H9 (cell line): Measurements from ENCODE around the gene CCDC40. TPM values are rescaled to one million over a fixed set of nuclear protein-coding genes. Genes with fewer than 3 reads are reported as not detected.

Source experiments
- DNase-seq: peaks from one replicate; pipeline ENCODE4 v3.0.0-alpha.2; 2017
- H2AFZ ChIP-seq: one replicate; pipeline ENCODE4 v1.6.1; 2013; ENCODE audit warnings: mild to moderate bottlenecking, low read length, control low read depth, moderate library complexity
- H2AK5ac ChIP-seq: 2 replicates; pipeline ENCODE4 v1.6.1; 2013; ENCODE audit warnings: low read length, control low read depth, mixed read lengths; ENCODE audit not compliant: insufficient read length
- H2BK120ac ChIP-seq: one replicate; pipeline ENCODE4 v1.6.1; 2013; ENCODE audit warnings: low read depth, mild to moderate bottlenecking, low read length, control low read depth, inconsistent platforms; ENCODE audit not compliant: poor library complexity, severe bottlenecking
- H2BK12ac ChIP-seq: 2 replicates; pipeline ENCODE4 v1.6.1; 2013; ENCODE audit warnings: low read length, control low read depth, mixed read lengths, low read depth; ENCODE audit not compliant: insufficient read length
- H2BK15ac ChIP-seq: 2 replicates; pipeline ENCODE4 v1.6.1; 2013; ENCODE audit warnings: low read depth, low read length, control low read depth
- H2BK20ac ChIP-seq: one replicate; pipeline ENCODE4 v1.6.1; 2013; ENCODE audit warnings: low read depth, mild to moderate bottlenecking, low read length, control low read depth, inconsistent platforms; ENCODE audit not compliant: poor library complexity, severe bottlenecking
- H2BK5ac ChIP-seq: 2 replicates; pipeline ENCODE4 v1.6.1; 2013; ENCODE audit warnings: low read length, control low read depth, mixed read lengths; ENCODE audit not compliant: insufficient read length
- H3K14ac ChIP-seq: 2 replicates; pipeline ENCODE4 v1.6.1; 2013; ENCODE audit warnings: low read length, control low read depth; ENCODE audit not compliant: insufficient read depth
- H3K18ac ChIP-seq: 2 replicates; pipeline ENCODE4 v1.6.1; 2013; ENCODE audit warnings: low read depth, mild to moderate bottlenecking, mixed read lengths, low read length, control low read depth; ENCODE audit not compliant: insufficient read length
- H3K23ac ChIP-seq: 2 replicates; pipeline ENCODE4 v1.6.1; 2013; ENCODE audit warnings: low read length, control low read depth, mixed read lengths, low read depth; ENCODE audit not compliant: insufficient read length
- H3K23me2 ChIP-seq: 2 replicates; pipeline ENCODE4 v1.6.1; 2013; ENCODE audit warnings: low read depth, mild to moderate bottlenecking, mixed read lengths, low read length, control low read depth; ENCODE audit not compliant: insufficient read length, poor library complexity, severe bottlenecking
- H3K27ac ChIP-seq: 2 replicates; pipeline ENCODE4 v1.5.1; 2013; ENCODE audit warnings: low read length, control low read depth, mixed read lengths, low read depth; ENCODE audit not compliant: insufficient read length
- H3K27me3 ChIP-seq: 2 replicates; pipeline ENCODE4 v1.6.1; 2013; ENCODE audit warnings: low read length, control low read depth, inconsistent platforms; ENCODE audit not compliant: insufficient read depth
- H3K4ac ChIP-seq: 2 replicates; pipeline ENCODE4 v1.6.1; 2013; ENCODE audit warnings: low read depth, mild to moderate bottlenecking, control low read depth, inconsistent platforms, low read length, moderate library complexity
- H3K4me1 ChIP-seq: 2 replicates; pipeline ENCODE4 v1.6.1; 2013; ENCODE audit warnings: low read length, control low read depth, inconsistent platforms; ENCODE audit not compliant: insufficient read depth
- H3K4me2 ChIP-seq: 2 replicates; pipeline ENCODE4 v1.6.1; 2013; ENCODE audit warnings: low read length, control low read depth, mixed read lengths; ENCODE audit not compliant: insufficient read length, insufficient read depth
- H3K56ac ChIP-seq: 2 replicates; pipeline ENCODE4 v1.6.1; 2013; ENCODE audit warnings: low read depth, mild to moderate bottlenecking, mixed read lengths, low read length, control low read depth; ENCODE audit not compliant: insufficient read length
- H3K79me1 ChIP-seq: 2 replicates; pipeline ENCODE4 v1.6.1; 2013; ENCODE audit warnings: low read depth, mild to moderate bottlenecking, moderate library complexity, low read length, control low read depth, inconsistent platforms; ENCODE audit not compliant: insufficient read depth, poor library complexity, severe bottlenecking
- H3K79me2 ChIP-seq: 2 replicates; pipeline ENCODE4 v1.6.1; 2013; ENCODE audit warnings: low read length, control low read depth, inconsistent platforms; ENCODE audit not compliant: insufficient read depth
- H3K9ac ChIP-seq: 2 replicates; pipeline ENCODE4 v1.6.1; 2013; ENCODE audit warnings: low read length, control low read depth, mixed read lengths; ENCODE audit not compliant: insufficient read length; ENCODE audit errors: extremely low read depth
- H3K9me3 ChIP-seq: one replicate; pipeline ENCODE4 v1.6.1; 2013; ENCODE audit warnings: low read depth, low read length, inconsistent platforms; ENCODE audit not compliant: control insufficient read depth
- H3T11ph ChIP-seq: one replicate; pipeline ENCODE4 v1.6.1; 2013; ENCODE audit warnings: mild to moderate bottlenecking, low read length, control low read depth, inconsistent platforms
- H4K20me1 ChIP-seq: one replicate; pipeline ENCODE4 v1.6.1; 2013; ENCODE audit not compliant: control insufficient read depth, insufficient read length, insufficient read depth
- H4K5ac ChIP-seq: 2 replicates; pipeline ENCODE4 v1.6.1; 2013; ENCODE audit warnings: low read depth, mild to moderate bottlenecking, mixed read lengths, low read length, control low read depth; ENCODE audit not compliant: insufficient read length
- H4K8ac ChIP-seq: replicated peaks from 2 replicates; pipeline ENCODE4 v1.6.1; 2013; ENCODE audit warnings: low read length, control low read depth, mixed read lengths, low read depth; ENCODE audit not compliant: insufficient read length
- H4K91ac ChIP-seq: 2 replicates; pipeline ENCODE4 v1.6.1; 2013; ENCODE audit warnings: low read depth, mild to moderate bottlenecking, moderate library complexity, mixed read lengths, low read length, control low read depth; ENCODE audit not compliant: insufficient read length
- H3K27ac Mint-ChIP-seq, 3 experiments: 2 replicates in 2 of 3; 3 replicates in 1 of 3; pipeline ENCODE4 v1.8.0; 2020 to 2021; ENCODE audit warnings: mixed read lengths in 3 of 3, mild to moderate bottlenecking in 1 of 3, moderate library complexity in 1 of 3
- H3K27me3 Mint-ChIP-seq: 2 replicates; pipeline ENCODE4 v1.8.0; 2021; ENCODE audit warnings: low read depth, mild to moderate bottlenecking, moderate library complexity, mixed read lengths
- H3K36me3 Mint-ChIP-seq, 3 experiments: 2 replicates in 2 of 3; 3 replicates in 1 of 3; pipeline ENCODE4 v1.8.0; 2020 to 2021; ENCODE audit warnings: low read depth in 3 of 3, mixed read lengths in 3 of 3; ENCODE audit not compliant: insufficient read depth in 1 of 3
- H3K4me1 Mint-ChIP-seq, 2 experiments: 2 replicates each; pipeline ENCODE4 v1.8.0; 2020; ENCODE audit warnings: mixed read lengths in 2 of 2
- H3K4me3 Mint-ChIP-seq, 2 experiments: 2 replicates in 1 of 2; 3 replicates in 1 of 2; pipeline ENCODE4 v1.8.0; 2020 to 2021; ENCODE audit warnings: mild to moderate bottlenecking in 2 of 2, mixed read lengths in 2 of 2, moderate library complexity in 1 of 2
- H3K9me3 Mint-ChIP-seq, 2 experiments: 2 replicates in 1 of 2; 3 replicates in 1 of 2; pipeline ENCODE4 v1.8.0; 2020; ENCODE audit warnings: mild to moderate bottlenecking in 2 of 2, mixed read lengths in 2 of 2, moderate library complexity in 1 of 2
- CTCF ChIP-seq: fragments of 200-600 bp; sonication (generic); conservative IDR thresholded peaks from 3 replicates; pipeline ENCODE4 v1.8.0; 2021; ENCODE audit warnings: antibody characterized with exemption, mild to moderate bottlenecking
- WGBS: extraction: QIAGEN DNeasy Blood & Tissue Kit; methylation state at CpG from one replicate; pipeline ENCODE4 v1.1.7; 2013; ENCODE audit warnings: missing lambda C conversion rate, low lambda C conversion rate, mixed read lengths; ENCODE audit not compliant: insufficient read length; ENCODE audit errors: extremely low coverage; 5-methylcytosine and 5-hydroxymethylcytosine counted together
- microRNA-seq: library from miRNA; unstranded; fragments of <30 nt; microRNA quantifications from one replicate; pipeline ENCODE4, GENCODE V29; 2020; ENCODE audit warnings: borderline microRNAs expressed
- total RNA-seq: library from RNA; stranded (reverse); gene quantifications from 2 replicates; pipeline ENCODE4 v1.2.1, GENCODE V29; 2021

CCDC40 gene
- total RNA-seq, 1 experiment from 2014 or later: 8.9 TPM

- Histone ChIP-seq H2BK20ac (no peak within 1 kb of the TSS), H2AFZ (no peak within 1 kb of the TSS)
These were observed 110.8 kb downstream of the CCDC40 start, which contains the start of gene EIF4A3 for GRCh38 chr17:80147035-80147822. Gene EIF4A3 (minus strand): TSS chr17:80147128. CDS start chr17:80146961, 167 bp downstream.

More at GRCh38 chr17:80147035-80147822, 110.8 kb downstream of the CCDC40 start, which contains the start of gene EIF4A3:
- Histone ChIP-seq H3K79me2 (peaks cover 22% of the 10 kb centered on the region; the same call in 1 of the 2 replicates), H3K4ac (no peak within 1 kb of the TSS), H3K27me3 (no peaks in the 10 kb centered on the region), H4K5ac (no peak within 1 kb of the TSS), H2BK5ac (no peak within 1 kb of the TSS), H3K23me2 (peaks cover 6% of the 10 kb centered on the region), H3K4me2 (peak within 1 kb of the TSS; percentile 87), H3K18ac (peak within 1 kb of the TSS; percentile 73), H4K8ac (no peak within 1 kb of the TSS), H2BK120ac (no peak within 1 kb of the TSS), H3K14ac (peak within 1 kb of the TSS; percentile 87), H4K20me1 (no peaks in the 10 kb centered on the region), H3K4me1 (peaks cover 3% of the 10 kb centered on the region; the same call in 1 of the 2 replicates), H3K56ac (no peak within 1 kb of the TSS), H3K9me3 (no peaks in the 10 kb centered on the region), H3K27ac (no peak within 1 kb of the TSS), H2AK5ac (no peak within 1 kb of the TSS), H4K91ac (no peak within 1 kb of the TSS), H2BK12ac (no peak within 1 kb of the TSS), H3K23ac (no peak within 1 kb of the TSS), H3K79me1 (peaks cover 4% of the 10 kb centered on the region), H2BK15ac (no peak within 1 kb of the TSS), H3T11ph (no peak within 1 kb of the TSS), H3K9ac (peak within 1 kb of the TSS; percentile 86)
- Mint-ChIP-seq H3K36me3 (peaks cover 12 to 40% (median 35%) of the 10 kb centered on the region in 3 experiments; a peak in 6 of 7 replicates), H3K9me3 (no peaks in the 10 kb centered on the region), H3K4me1 (peaks cover 33 to 50% of the 10 kb centered on the region in 2 experiments), H3K27me3 (peaks cover 7% of the 10 kb centered on the region), H3K27ac (peak within 1 kb of the TSS; percentile 85 to 96 (median 92)), H3K4me3 (peak within 1 kb of the TSS; percentile 85 to 86)
- DNase-seq: peak; percentile 100
- no peak for TF ChIP-seq CTCF
- WGBS: no CpG with 5 or more reads among the region's 90 CpGs

Small RNA genes lying within 50 kb of the gene (microRNA-seq; reads per million reads assigned to microRNA genes)
- not detected for gene MIR1268B

Other genes starting within 250 kb of the CCDC40 start
- gene CBX8, start 239.6 kb upstream of the CCDC40 start, total RNA-seq: 1.2 and 2.9 TPM in 2 replicates
- gene CBX4, start 197.2 kb upstream of the CCDC40 start, total RNA-seq: 5.1 and 6.2 TPM in 2 replicates
- gene TBC1D16, start 770 bp upstream of the CCDC40 start, total RNA-seq: 82.7 and 85.8 TPM in 2 replicates
- gene GAA, start 64.9 kb downstream of the CCDC40 start, total RNA-seq: 28.9 and 30.3 TPM in 2 replicates
- gene EIF4A3, start 110.5 kb downstream of the CCDC40 start, total RNA-seq: 162 and 168 TPM in 2 replicates
- gene CARD14, start 133.4 kb downstream of the CCDC40 start, total RNA-seq: 0.24 and 0.35 TPM in 2 replicates
- 19.8 and 21.6 TPM in 2 replicates for gene SGSH, start 183.7 kb downstream of the CCDC40 start, total RNA-seq
- 24.0 and 26.5 TPM in 2 replicates for gene SLC26A11, start 183.8 kb downstream of the CCDC40 start, total RNA-seq
- 32.5 and 34.3 TPM in 2 replicates for gene RNF213, start 224.2 kb downstream of the CCDC40 start, total RNA-seq